ENCODE results near the gene LRRC55. TPM values are rescaled to one million over a fixed set of nuclear protein-coding genes. Genes with fewer than 3 reads are reported as not detected.

LRRC55 gene
- polyA plus RNA-seq, 1 of the 3 experiments (the other 2 are of a cell fraction): not detected

GRCh38 chr11:57146301-57146700 lies 35.5 kb upstream of the LRRC55 start:
- TF ChIP-seq TEAD4 (IDR thresholded peaks at IDR 0.05; ENCODE audit: borderline replicate concordance, insufficient read depth) (no peak), RFX5 (IDR thresholded peaks at IDR 0.05; ENCODE audit: low read length) (no peak), FOXJ3 (CRISPR knock-in tag; IDR thresholded peaks at IDR 0.05) (no peak), RAD21 (IDR thresholded peaks at IDR 0.05; ENCODE audit: low read length) (no peak), TAF1 (IDR thresholded peaks at IDR 0.05; ENCODE audit: borderline replicate concordance, low read depth, low read length) (no peak), GABPA (IDR thresholded peaks at IDR 0.05; ENCODE audit: low read depth) (no peak), EZH2phosphoT487 (IDR thresholded peaks at IDR 0.05; ENCODE audit: borderline replicate concordance, low read depth) (no peak), RCOR1 (IDR thresholded peaks at IDR 0.05; ENCODE audit: low read length) (no peak), SMC3 (IDR thresholded peaks at IDR 0.05; ENCODE audit: low read depth, low read length) (no peak), CTCF (IDR thresholded peaks at IDR 0.05) (no peak), RXRA (IDR thresholded peaks at IDR 0.05; ENCODE audit: borderline replicate concordance, low read depth) (no peak), PBX3 (IDR thresholded peaks at IDR 0.05) (no peak), GATA2 (CRISPR knock-in tag; IDR thresholded peaks at IDR 0.05) (no peak), EP300 (IDR thresholded peaks at IDR 0.05; ENCODE audit: borderline replicate concordance in 1 of 2, low read depth in 1 of 2, low read length in 1 of 2) (no peak), USF1 (IDR thresholded peaks at IDR 0.05; ENCODE audit: borderline replicate concordance, low read depth) (no peak), FOSL2 (IDR thresholded peaks at IDR 0.05; ENCODE audit: borderline replicate concordance, low read depth) (no peak)
- ChIA-PET CTCF (interaction anchor here (1.1 to 10.1 kb wide), 3 partner anchors 94 to 298 kb away, joined by 3 to 90 read pairs (median 8); no protein-coding TSS in a partner anchor), POLR2A (no interaction called here)
- no peaks in the 10 kb centered on the region for H4K20me1 ChIP-seq (ENCODE audit: insufficient read depth)
- H3K27ac ChIP-seq (ENCODE audit: low read depth in 2 of 2, low read length in 1 of 2): peak overlapping the region in 1 of 2 experiments; percentile 99; a peak in 2 of 4 replicates
- no peaks in the 10 kb centered on the region for H3F3A ChIP-seq (replicated peaks; ENCODE audit: insufficient read depth)
- WGBS (ENCODE audit: low lambda C conversion rate): 44% methylated on average over 3 of the region's 3 CpGs
- H2AFZ ChIP-seq (ENCODE audit: low read depth): no peak overlapping the region
- DNase-seq: no peak
- no peaks in the 10 kb centered on the region for H3K9me3 ChIP-seq
- no peak overlapping the region for H3K9ac ChIP-seq
- no peak overlapping the region for H3K4me2 ChIP-seq
- H3K36me3 ChIP-seq (replicated peaks in 1 of 2; ENCODE audit: control insufficient read depth in 1 of 2, insufficient read depth in 2 of 2, low read length in 1 of 2): no peaks in the 10 kb centered on the region
- no peak overlapping the region for H3K4me3 ChIP-seq (ENCODE audit: low read depth in 2 of 2, low read length in 1 of 2)
- H3K4me1 ChIP-seq (ENCODE audit: control insufficient read depth in 1 of 2, insufficient read depth in 2 of 2, low read depth in 1 of 2, low read length in 1 of 2): peaks cover 0 to 44% of the 10 kb centered on the region in 2 experiments; a peak in 2 of 4 replicates
- H3K27me3 ChIP-seq (ENCODE audit: insufficient read depth): no peaks in the 10 kb centered on the region; the same call in 1 of the 2 replicates
- no peaks in the 10 kb centered on the region for H3K79me2 ChIP-seq (ENCODE audit: insufficient read depth)
- no peaks in the 10 kb centered on the region for H3K9me2 ChIP-seq

All from SK-N-SH (cell line).